CD4-positive, alpha-beta T cell (primary cell): ENCODE measurements around the gene ZNF830. TPM values are rescaled to one million over a fixed set of nuclear protein-coding genes. Genes with fewer than 3 reads are reported as not detected.

ENCODE experiments used
- ATAC-seq: fragments of 200-7000 bp; cut with Tn5 transposase; one replicate; pipeline ENCODE4 v1.10.0; 2022; ENCODE audit warnings: mild to moderate bottlenecking; ENCODE audit not compliant: poor library complexity
- CTCF ChIA-PET: fragments of 350-600 bp; sonication (Branson Sonifier 250); formaldehyde crosslinking; loops from one replicate; lab custom pipeline; 2021; ENCODE audit warnings: antibody characterized with exemption, inconsistent platforms; lab: Charles Lee
- POLR2A ChIA-PET: fragments of 350-600 bp; sonication (Branson Sonifier 250); formaldehyde crosslinking; loops from one replicate; lab custom pipeline; 2021; ENCODE audit warnings: antibody characterized with exemption, inconsistent platforms; lab: Charles Lee
- DNase-seq, 14 experiments: peaks; one replicate each; pipeline ENCODE4 v3.0.0-alpha.2; 2013 to 2020; ENCODE audit warnings: mixed read lengths in 2 of 14
- H3K27ac ChIP-seq, 2 donors: one replicate each; pipeline versions ENCODE4 v1.5.1 to v1.7.0; 2013; ENCODE audit warnings: low read length in 2 of 2, low read depth in 1 of 2, mild to moderate bottlenecking in 1 of 2
- H3K27me3 ChIP-seq, 2 experiments: 1 replicate in 1 of 2; 2 replicates in 1 of 2; pipeline versions ENCODE4 v1.6.1 to v1.7.0; 2013; ENCODE audit warnings: low read length in 2 of 2, control low read depth in 1 of 2, mild to moderate bottlenecking in 1 of 2, moderate library complexity in 1 of 2; ENCODE audit not compliant: insufficient read depth in 2 of 2, control insufficient read depth in 1 of 2
- H3K36me3 ChIP-seq: one replicate; pipeline ENCODE4 v1.6.1; 2013; ENCODE audit warnings: low read length, control low read depth; ENCODE audit not compliant: insufficient read depth
- H3K4me1 ChIP-seq: one replicate; pipeline ENCODE4 v1.6.1; 2013; ENCODE audit warnings: low read length, control low read depth; ENCODE audit not compliant: insufficient read depth
- H3K4me3 ChIP-seq: one replicate; pipeline ENCODE4 v1.5.1; 2013; ENCODE audit warnings: mild to moderate bottlenecking, low read length, moderate library complexity
- H3K9me3 ChIP-seq, 2 experiments: 1 replicate in 1 of 2; 2 replicates in 1 of 2; pipeline versions ENCODE4 v1.6.1 to v1.7.0; 2013; ENCODE audit warnings: low read length in 2 of 2, mild to moderate bottlenecking in 2 of 2, control low read depth in 1 of 2, moderate library complexity in 1 of 2; ENCODE audit not compliant: control insufficient read depth in 1 of 2, insufficient read depth in 1 of 2
- H3K27ac Mint-ChIP-seq: one replicate; pipeline ENCODE4 v1.8.0; 2020; ENCODE audit warnings: mixed read lengths
- H3K27me3 Mint-ChIP-seq: one replicate; pipeline ENCODE4 v1.8.0; 2021; ENCODE audit warnings: mixed read lengths
- H3K36me3 Mint-ChIP-seq: one replicate; pipeline ENCODE4 v1.8.0; 2021; ENCODE audit warnings: low read depth, mixed read lengths
- H3K4me1 Mint-ChIP-seq: one replicate; pipeline ENCODE4 v1.8.0; 2021; ENCODE audit warnings: low read depth, mixed read lengths
- H3K4me3 Mint-ChIP-seq: one replicate; pipeline ENCODE4 v1.8.0; 2020; ENCODE audit warnings: mild to moderate bottlenecking, mixed read lengths
- H3K9me3 Mint-ChIP-seq: one replicate; pipeline ENCODE4 v1.8.0; 2020; ENCODE audit warnings: mixed read lengths
- intact Hi-C, 2 experiments: fragments of 100-400 bp; cut with DNase I in 1 of 2; cut with micrococcal nuclease in 1 of 2; formaldehyde crosslinking; loops; one replicate each; pipeline versions ENCODE4 v1.15.1 to v1.9.0; 2023 to 2025; cut with DNase I, micrococcal nuclease
- total RNA-seq, 174 experiments: library from RNA in 2 of 174; stranded (reverse) in 2 of 174; gene quantifications; one replicate each; pipeline ENCODE4 v1.2.3 and lab custom pipeline; 2021 to 2026
- TF ChIP-seq, protein P1 (sequence below): fragments of 200-600 bp; IDR thresholded peaks from one replicate; pipeline ENCODE4 v1.8.0; 2022; ENCODE audit warnings: antibody characterized with exemption, mild to moderate bottlenecking

Gene ZNF830
- total RNA-seq, 2 experiments from 2014 or later = 34.4 to 39.0 TPM

DNA sequence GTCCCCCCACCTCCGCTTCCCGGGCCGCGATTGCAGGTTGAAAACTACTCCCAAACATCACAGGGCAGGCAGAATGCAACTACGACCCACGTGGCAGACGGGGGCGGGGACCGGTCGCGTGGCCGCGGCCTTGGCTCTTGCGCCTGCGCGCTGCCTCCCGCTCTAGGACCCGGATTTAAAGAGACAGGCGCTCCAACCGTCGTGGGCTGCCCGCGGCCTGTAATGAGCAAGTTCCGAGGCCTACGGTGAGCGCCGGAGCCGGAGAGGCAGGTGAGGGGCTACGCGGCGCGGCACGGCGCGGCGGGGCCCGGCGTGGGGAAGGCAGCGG lies 19.0 kb downstream of the ZNF830 start, which contains the start of gene LIG3:
TSS of gene LIG3 (plus strand) at position 160 of the 328 bp plus-strand sequence. CDS start 2,494 bp downstream, outside the sequence.
- DNase-seq (peak; percentile 87 to 96 (median 92)), ATAC-seq (peak; percentile 75)
- TF ChIP-seq, protein P1, sequence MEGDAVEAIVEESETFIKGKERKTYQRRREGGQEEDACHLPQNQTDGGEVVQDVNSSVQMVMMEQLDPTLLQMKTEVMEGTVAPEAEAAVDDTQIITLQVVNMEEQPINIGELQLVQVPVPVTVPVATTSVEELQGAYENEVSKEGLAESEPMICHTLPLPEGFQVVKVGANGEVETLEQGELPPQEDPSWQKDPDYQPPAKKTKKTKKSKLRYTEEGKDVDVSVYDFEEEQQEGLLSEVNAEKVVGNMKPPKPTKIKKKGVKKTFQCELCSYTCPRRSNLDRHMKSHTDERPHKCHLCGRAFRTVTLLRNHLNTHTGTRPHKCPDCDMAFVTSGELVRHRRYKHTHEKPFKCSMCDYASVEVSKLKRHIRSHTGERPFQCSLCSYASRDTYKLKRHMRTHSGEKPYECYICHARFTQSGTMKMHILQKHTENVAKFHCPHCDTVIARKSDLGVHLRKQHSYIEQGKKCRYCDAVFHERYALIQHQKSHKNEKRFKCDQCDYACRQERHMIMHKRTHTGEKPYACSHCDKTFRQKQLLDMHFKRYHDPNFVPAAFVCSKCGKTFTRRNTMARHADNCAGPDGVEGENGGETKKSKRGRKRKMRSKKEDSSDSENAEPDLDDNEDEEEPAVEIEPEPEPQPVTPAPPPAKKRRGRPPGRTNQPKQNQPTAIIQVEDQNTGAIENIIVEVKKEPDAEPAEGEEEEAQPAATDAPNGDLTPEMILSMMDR = no peak
- Mint-ChIP-seq H3K36me3 (peaks cover 37% of the 10 kb centered on the region), H3K27me3 (no peaks in the 10 kb centered on the region), H3K9me3 (no peaks in the 10 kb centered on the region), H3K4me3 (peak within 1 kb of the TSS; percentile 95), H3K27ac (peak within 1 kb of the TSS; percentile 88), H3K4me1 (peaks cover 50% of the 10 kb centered on the region)
- Histone ChIP-seq H3K27ac (peak within 1 kb of the TSS; percentile 92 to 97), H3K36me3 (peaks cover 9% of the 10 kb centered on the region), H3K4me3 (peak within 1 kb of the TSS; percentile 90), H3K4me1 (peaks cover 26% of the 10 kb centered on the region), H3K9me3 (no peaks in the 10 kb centered on the region), H3K27me3 (no peaks in the 10 kb centered on the region)
- CTCF ChIA-PET = interaction anchor here (0.7 to 2.3 kb wide), 12 partner anchors 14 to 784 kb away, joined by 3 to 13 read pairs (median 5); partner anchors contain the start of genes CCT6B, RAD51D, RFFL and ZNF830
- POLR2A ChIA-PET = interaction anchor here (0.5 to 4.8 kb wide), 25 partner anchors 11 to 981 kb away, joined by 3 to 37 read pairs (median 4); partner anchors contain the start of genes CCT6B, NLE1, PEX12 and RAD51D
- intact Hi-C loops = loop anchor here (1.0 to 10.0 kb wide), 5 partner anchors 19 to 832 kb away; partner anchors contain the start of genes CCT6B (in 1 of the 2) and ZNF830 (in 1 of the 2)

DNA sequence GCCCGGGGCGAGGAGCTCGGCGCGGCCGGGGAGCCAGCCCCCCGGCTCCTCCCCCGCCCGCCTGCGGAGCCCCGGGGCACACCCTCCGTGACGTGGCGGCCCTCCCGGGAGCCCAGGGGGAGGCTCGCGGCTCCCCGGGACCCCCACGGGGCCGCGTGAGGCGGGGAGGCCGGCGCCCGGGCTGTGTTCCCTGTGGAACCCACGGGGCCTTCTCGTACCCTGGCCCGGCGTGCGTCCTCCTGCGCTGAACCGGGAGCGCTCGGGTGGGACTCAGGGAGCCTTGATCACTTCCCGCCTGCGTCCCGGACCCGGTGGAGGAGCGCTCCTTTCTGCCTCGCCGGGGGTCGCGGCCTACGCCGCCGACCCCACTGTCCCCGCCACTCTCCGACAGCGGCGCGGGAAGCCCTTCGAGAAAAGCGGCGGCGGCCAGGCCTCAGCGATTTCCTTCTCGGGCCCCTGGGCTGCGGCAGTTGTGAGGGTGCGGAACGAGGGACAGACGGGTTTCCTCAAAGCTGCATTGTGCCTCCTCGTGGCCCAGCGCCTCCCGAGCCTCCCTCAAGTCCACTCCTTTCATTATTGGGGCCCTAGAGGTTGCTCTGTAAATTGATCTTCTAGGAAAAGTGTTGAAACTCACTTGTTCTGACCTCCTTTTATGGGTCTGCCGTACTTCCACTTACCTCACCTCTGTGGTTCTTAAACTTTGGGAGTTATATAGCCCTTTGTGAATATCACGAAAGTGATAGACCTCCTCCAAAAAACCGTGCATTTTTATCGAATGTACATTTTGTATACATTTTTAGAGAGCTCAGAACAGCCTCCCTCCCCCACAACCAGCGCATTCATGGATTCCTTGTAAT lies 19.6 kb downstream of the ZNF830 start:
- Histone ChIP-seq H3K4me3 (peak overlapping the region; percentile 90), H3K27me3 (no peaks in the 10 kb centered on the region), H3K9me3 (no peaks in the 10 kb centered on the region), H3K27ac (peak overlapping the region; percentile 92 to 97), H3K36me3 (peaks cover 15% of the 10 kb centered on the region), H3K4me1 (peaks cover 26% of the 10 kb centered on the region)
- peaks cover 43% of the 10 kb centered on the region for H3K36me3 Mint-ChIP-seq
- ATAC-seq (peak; percentile 80), DNase-seq (peak; percentile 38 to 91 (median 66))
- H3K4me3 Mint-ChIP-seq = peak overlapping the region; percentile 94
- H3K27me3 Mint-ChIP-seq = no peaks in the 10 kb centered on the region
- peaks cover 56% of the 10 kb centered on the region for H3K4me1 Mint-ChIP-seq
- intact Hi-C loops = loop anchor here (1.0 to 10.0 kb wide), 5 partner anchors 20 to 831 kb away; partner anchors contain the start of genes CCT6B (in 1 of the 2) and ZNF830 (in 1 of the 2)
- POLR2A ChIA-PET = interaction anchor here (0.5 to 4.8 kb wide), 29 partner anchors 10 to 828 kb away, joined by 3 to 37 read pairs (median 3); partner anchors contain the start of genes CCT6B, NLE1, PEX12 and RAD51D
- TF ChIP-seq, protein P1 = peak; percentile 56
- no peaks in the 10 kb centered on the region for H3K9me3 Mint-ChIP-seq
- H3K27ac Mint-ChIP-seq = peak overlapping the region; percentile 88
- CTCF ChIA-PET = interaction anchor here (0.7 to 2.3 kb wide), 15 partner anchors 14 to 783 kb away, joined by 3 to 13 read pairs (median 5); partner anchors contain the start of genes CCT6B, RAD51D, RFFL and ZNF830

DNA sequence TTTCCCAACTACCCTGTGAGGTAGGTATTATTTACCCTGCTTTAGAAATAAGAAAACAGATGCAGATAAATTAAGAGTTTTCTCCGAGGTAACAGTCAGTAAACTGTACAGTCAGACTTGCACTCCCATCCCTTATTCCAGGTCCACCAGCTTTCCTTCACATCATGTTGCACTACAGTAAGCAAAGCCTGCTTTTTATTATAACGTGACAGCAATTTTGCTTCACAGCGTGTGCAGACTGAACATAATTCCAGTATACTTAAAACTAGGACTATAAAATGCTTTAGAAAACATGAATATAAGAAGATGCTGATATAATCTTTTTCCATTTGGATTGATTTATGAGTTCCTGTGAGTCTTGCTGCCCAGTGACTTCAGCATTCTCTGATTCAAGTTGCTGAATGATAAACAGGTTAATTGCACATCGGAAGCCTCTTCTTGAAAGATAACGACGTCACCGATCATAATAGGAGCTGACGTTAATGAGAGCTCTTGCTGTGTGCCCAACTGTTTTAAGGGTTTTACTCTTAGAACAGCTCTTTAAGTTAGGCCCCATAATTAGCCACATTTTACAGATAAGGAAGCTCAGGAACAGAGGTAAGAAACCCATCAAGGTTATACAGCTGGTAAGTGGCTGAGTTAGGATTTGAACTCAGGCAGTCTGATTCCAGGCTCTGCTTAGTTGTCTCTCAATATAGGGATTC lies 20.4 kb downstream of the ZNF830 start:
- CTCF ChIA-PET = interaction anchor here (1.3 to 2.3 kb wide), 12 partner anchors 13 to 344 kb away, joined by 3 to 13 read pairs (median 5); partner anchors contain the start of genes CCT6B, RAD51D, RFFL and ZNF830

More for the DNA sequence above, 20.4 kb downstream of the ZNF830 start:
- no peaks in the 10 kb centered on the region for H3K9me3 ChIP-seq
- H3K4me3 ChIP-seq = peak overlapping the region; percentile 90
- DNase-seq = peak in 2 of 14 experiments; percentile 18 to 20
- H3K4me1 ChIP-seq = peaks cover 26% of the 10 kb centered on the region
- no peaks in the 10 kb centered on the region for H3K9me3 Mint-ChIP-seq
- no peak for ATAC-seq
- no peaks in the 10 kb centered on the region for H3K27me3 ChIP-seq
- H3K27ac ChIP-seq = peak overlapping the region; percentile 92 to 97
- H3K4me1 Mint-ChIP-seq = peaks cover 62% of the 10 kb centered on the region
- peak overlapping the region; percentile 88 for H3K27ac Mint-ChIP-seq
- TF ChIP-seq, protein P1 = no peak
- peaks cover 51% of the 10 kb centered on the region for H3K36me3 Mint-ChIP-seq
- intact Hi-C loops = loop anchor here (5.0 to 10.0 kb wide), 3 partner anchors 106 to 831 kb away; no protein-coding TSS in a partner anchor
- POLR2A ChIA-PET = interaction anchor here (0.5 to 4.8 kb wide), 18 partner anchors 9 to 607 kb away, joined by 3 to 37 read pairs (median 4); partner anchors contain the start of genes CCT6B, NLE1, RFFL and SLFN11
- H3K27me3 Mint-ChIP-seq = no peaks in the 10 kb centered on the region
- peaks cover 20% of the 10 kb centered on the region for H3K36me3 ChIP-seq
- peak overlapping the region; percentile 94 for H3K4me3 Mint-ChIP-seq
